Vagina (tissue), 2 donors: ENCODE data around the gene ABHD12B.

Experiments used
- CTCF ChIP-seq, 3 experiments: fragments of 450-650 bp in 2 of 3; fragments of 200-600 bp in 1 of 3; sonication (generic) in 1 of 3; IDR thresholded peaks; one replicate each; pipeline ENCODE4 v1.5.1; 2017 to 2019; ENCODE audit warnings: antibody characterized with exemption in 3 of 3, mild to moderate bottlenecking in 2 of 3, moderate library complexity in 2 of 3
- POLR2A ChIP-seq, 2 donors: fragments of 450-650 bp; IDR thresholded peaks; one replicate each; pipeline ENCODE4 v1.6.1; 2017; ENCODE audit warnings: antibody characterized with exemption in 2 of 2, mild to moderate bottlenecking in 2 of 2, moderate library complexity in 2 of 2

GRCh38 chr14:50828721-50829488 lies 42.9 kb upstream of the ABHD12B start:
- TF ChIP-seq CTCF (IDR thresholded peaks at IDR 0.05), result no peak
- no peak for TF ChIP-seq POLR2A (IDR thresholded peaks at IDR 0.05)
